Heart right ventricle (tissue), 16 donors: Measurements from ENCODE around the gene KIF26A. TPM values are rescaled to one million over a fixed set of nuclear protein-coding genes. Genes with fewer than 3 reads are reported as not detected.

ENCODE experiments used
- ATAC-seq, 8 donors: fragments of 200-7000 bp; cut with Tn5 transposase; one replicate each; pipeline ENCODE4 v1.9.1; 2020; ENCODE audit warnings: mild to moderate bottlenecking in 8 of 8, moderate library complexity in 8 of 8, moderate number of reproducible peaks in 1 of 8
- DNase-seq, 2 donors: peaks; one replicate each; pipeline ENCODE4 v3.0.0-alpha.2; 2020
- H3K27ac ChIP-seq, 10 donors: fragments of 200-600 bp; sonication (generic) in 2 of 10; one replicate each; pipeline versions ENCODE4 v1.5.0 to v1.8.0; 2020 to 2022; ENCODE audit warnings: mild to moderate bottlenecking in 3 of 10
- H3K27me3 ChIP-seq, 7 donors: fragments of 200-600 bp; one replicate each; pipeline ENCODE4 v1.8.0; 2021 to 2022; ENCODE audit warnings: mild to moderate bottlenecking in 2 of 7
- H3K36me3 ChIP-seq, 9 donors: fragments of 200-600 bp; sonication (generic) in 1 of 9; one replicate each; pipeline versions ENCODE4 v1.5.0 to v1.8.0; 2020 to 2022; ENCODE audit warnings: mild to moderate bottlenecking in 2 of 9
- H3K4me1 ChIP-seq, 9 donors: fragments of 200-600 bp; sonication (generic) in 1 of 9; one replicate each; pipeline versions ENCODE4 v1.5.0 to v1.8.0; 2020 to 2022; ENCODE audit warnings: mild to moderate bottlenecking in 4 of 9
- H3K4me3 ChIP-seq, 10 donors: fragments of 200-600 bp; sonication (generic) in 2 of 10; one replicate each; pipeline versions ENCODE4 v1.5.0 to v1.8.0; 2020 to 2022; ENCODE audit warnings: mild to moderate bottlenecking in 7 of 10, moderate library complexity in 2 of 10
- H3K9me3 ChIP-seq, 11 donors: fragments of 200-600 bp in 10 of 11; sonication (generic) in 2 of 11; one replicate each; pipeline versions ENCODE4 v1.5.0 to v1.8.0; 2013 to 2022; ENCODE audit warnings: mild to moderate bottlenecking in 2 of 11, control low read depth in 1 of 11, moderate library complexity in 1 of 11
- WGBS, 2 donors: extraction: QIAGEN DNeasy Blood & Tissue Kit; methylation state at CpG; one replicate each; pipeline ENCODE4 v1.1.7; 2013; ENCODE audit warnings: inconsistent platforms in 1 of 2; 5-methylcytosine and 5-hydroxymethylcytosine counted together
- intact Hi-C, 10 donors: fragments of 100-400 bp; cut with DNase I; formaldehyde crosslinking; loops; one replicate each; pipeline versions ENCODE4 v1.11.1 to v1.14.2; 2022
- polyA plus RNA-seq, 2 donors: library from polyadenylated mRNA; stranded (reverse); fragments of 200-250 nt; gene quantifications; one replicate each; pipeline ENCODE4 v1.2.3, GENCODE V29; 2013
- total RNA-seq, 10 donors: library from RNA; stranded (reverse); fragmentation: NEBNext Ultra II Directional in 3 of 10; extraction: Animal tissue kit (Norgen Biotek cat#: 25700) in 3 of 10; gene quantifications; one replicate each; pipeline versions ENCODE4 v1.2.1 to v1.2.4, GENCODE V29; 2021 to 2023
- TF ChIP-seq, protein P1 (sequence below), 9 donors: fragments of 200-600 bp; sonication (generic) in 2 of 9; IDR thresholded peaks; one replicate each; pipeline versions ENCODE4 v1.5.0 to v1.8.0; 2021 to 2022; ENCODE audit warnings: antibody characterized with exemption in 9 of 9, mild to moderate bottlenecking in 5 of 9, moderate library complexity in 1 of 9
- donor health status: Arrhythmogenic right ventricular cardiomyopathy.
- donor health status: ischemic (EF 13 %, LVEDD 7.1; RV severe dilation, severe dysfunction).
- donor health status: healthy with polysubstance abuse.
- donor health status: DM: no; HTN: yes; CAD: no.
- donor health status: DM: no; HTN: no; CAD: no.
- donor health status: ischemic (EF 25% LVEDD 6.9; RV normal size, moderate dysfunction).
- donor health status: ischemic (EF 25% LVEDD 5.7; RV mildly dilated, moderate dysfunction).
- donor health status: healthy.
- donor health status: DM: yes; HTN: yes; CAD: no.
- donor health status: Ischemic cardiomyopathy.
- donor health status: ischemic (EF 35%, LVEDD 5.7; RV mildly dilated, moderate dysfunction).
- donor health status: nonischemic (EF 11% LVEDD 7.7; RV severe dilation, severe dysfunction).
- donor health status: DM: yes; HTN: yes; CAD: no.
- donor health status: PGD.
- donor health status: ischemic (EF 29% LVEDD 5.4; RV normal size, mild dysfunction).
- donor health status: nonischemic (EF 23%, LVEDD 6.1; RV moderate dilation, normal function).

KIF26A gene
- total and polyA plus RNA-seq, 12 donors = 4.1 to 12.2 (median 6.6) TPM

DNA sequence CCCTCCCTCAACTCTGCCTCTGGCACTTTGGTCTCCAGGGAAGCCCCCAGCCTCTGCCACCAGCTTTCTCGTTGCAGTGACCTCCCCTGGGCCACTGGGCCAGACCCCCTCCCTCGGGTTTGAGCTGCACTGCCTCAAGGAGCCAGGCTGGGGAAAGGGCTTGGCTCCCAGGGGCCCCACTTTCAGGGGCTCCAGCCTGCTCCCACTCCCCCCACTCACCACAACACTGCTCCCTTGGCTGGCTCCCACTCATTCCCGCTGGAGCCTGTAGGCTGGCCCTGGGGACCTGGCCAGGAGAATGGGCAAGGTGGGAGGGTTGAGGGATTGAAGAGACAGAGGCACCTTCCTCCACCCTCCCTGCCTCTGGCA, 19.3 kb upstream of the KIF26A start:
- 65 to 73% methylated on average over 3 of the region's 3 CpGs for WGBS, 2 donors
- H3K4me3 ChIP-seq = no peak overlapping the region
- peaks cover 21 to 84% (median 65%) of the 10 kb centered on the region in 7 donors for H3K27me3 ChIP-seq
- ATAC-seq = no peak
- intact Hi-C loops = no loop called here
- TF ChIP-seq, protein P1, sequence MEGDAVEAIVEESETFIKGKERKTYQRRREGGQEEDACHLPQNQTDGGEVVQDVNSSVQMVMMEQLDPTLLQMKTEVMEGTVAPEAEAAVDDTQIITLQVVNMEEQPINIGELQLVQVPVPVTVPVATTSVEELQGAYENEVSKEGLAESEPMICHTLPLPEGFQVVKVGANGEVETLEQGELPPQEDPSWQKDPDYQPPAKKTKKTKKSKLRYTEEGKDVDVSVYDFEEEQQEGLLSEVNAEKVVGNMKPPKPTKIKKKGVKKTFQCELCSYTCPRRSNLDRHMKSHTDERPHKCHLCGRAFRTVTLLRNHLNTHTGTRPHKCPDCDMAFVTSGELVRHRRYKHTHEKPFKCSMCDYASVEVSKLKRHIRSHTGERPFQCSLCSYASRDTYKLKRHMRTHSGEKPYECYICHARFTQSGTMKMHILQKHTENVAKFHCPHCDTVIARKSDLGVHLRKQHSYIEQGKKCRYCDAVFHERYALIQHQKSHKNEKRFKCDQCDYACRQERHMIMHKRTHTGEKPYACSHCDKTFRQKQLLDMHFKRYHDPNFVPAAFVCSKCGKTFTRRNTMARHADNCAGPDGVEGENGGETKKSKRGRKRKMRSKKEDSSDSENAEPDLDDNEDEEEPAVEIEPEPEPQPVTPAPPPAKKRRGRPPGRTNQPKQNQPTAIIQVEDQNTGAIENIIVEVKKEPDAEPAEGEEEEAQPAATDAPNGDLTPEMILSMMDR (IDR thresholded peaks at IDR 0.05) = no peak
- H3K27ac ChIP-seq = no peak overlapping the region
- no peak for DNase-seq
- H3K4me1 ChIP-seq = peaks cover 0 to 19% (median 14%) of the 10 kb centered on the region in 9 donors
- H3K9me3 ChIP-seq = peaks cover 0 to 15% (median 7%) of the 10 kb centered on the region in 11 donors
- H3K36me3 ChIP-seq = no peaks in the 10 kb centered on the region

DNA sequence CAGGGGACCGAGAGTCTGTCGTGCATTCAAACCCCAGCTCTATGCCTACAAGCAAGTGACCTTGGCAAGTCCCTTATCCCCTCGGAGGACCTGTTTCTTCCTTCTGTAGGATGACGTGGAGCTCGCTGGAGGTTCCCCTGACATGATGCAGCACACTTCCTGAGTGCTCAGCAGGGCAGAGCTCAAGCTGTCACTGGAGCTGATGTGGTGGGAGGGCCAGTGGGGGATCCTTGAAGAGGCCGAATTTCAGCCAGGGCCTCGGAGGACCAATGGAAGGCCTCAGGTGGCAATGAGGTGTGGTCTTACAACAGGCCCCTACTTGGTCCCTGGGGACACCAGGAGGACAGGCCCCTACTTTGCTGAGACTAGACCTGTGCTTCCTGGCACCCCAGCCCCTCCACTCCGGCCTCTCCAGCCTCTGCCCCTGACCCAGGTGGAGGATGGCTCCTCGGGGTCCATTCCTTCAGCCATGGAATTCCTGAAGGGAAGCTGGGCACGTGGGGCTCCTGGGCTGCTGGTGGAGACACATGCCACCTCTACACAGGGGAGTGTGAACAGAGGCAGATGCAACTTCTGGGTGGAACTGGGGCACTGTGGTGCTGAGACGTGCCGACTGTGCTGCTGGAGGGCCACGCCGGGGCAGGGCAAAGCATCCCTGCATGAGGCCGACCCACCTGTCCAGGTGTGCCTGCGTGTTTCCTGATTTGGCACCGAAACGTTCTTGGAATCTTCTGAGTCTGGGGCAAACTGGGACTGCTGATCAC, 18.7 kb upstream of the KIF26A start:
- 64 to 66% methylated on average over 18 of the region's 18 CpGs for WGBS, 2 donors
- H3K36me3 ChIP-seq = no peaks in the 10 kb centered on the region
- TF ChIP-seq, protein P1 (IDR thresholded peaks at IDR 0.05) = no peak
- intact Hi-C loops = no loop called here
- no peak overlapping the region for H3K4me3 ChIP-seq
- ATAC-seq (no peak), DNase-seq (no peak)
- no peak overlapping the region for H3K27ac ChIP-seq
- H3K27me3 ChIP-seq = peaks cover 21 to 78% (median 62%) of the 10 kb centered on the region in 7 donors
- H3K9me3 ChIP-seq = peaks cover 0 to 21% (median 11%) of the 10 kb centered on the region in 11 donors
- peaks cover 0 to 19% (median 14%) of the 10 kb centered on the region in 9 donors for H3K4me1 ChIP-seq

DNA sequence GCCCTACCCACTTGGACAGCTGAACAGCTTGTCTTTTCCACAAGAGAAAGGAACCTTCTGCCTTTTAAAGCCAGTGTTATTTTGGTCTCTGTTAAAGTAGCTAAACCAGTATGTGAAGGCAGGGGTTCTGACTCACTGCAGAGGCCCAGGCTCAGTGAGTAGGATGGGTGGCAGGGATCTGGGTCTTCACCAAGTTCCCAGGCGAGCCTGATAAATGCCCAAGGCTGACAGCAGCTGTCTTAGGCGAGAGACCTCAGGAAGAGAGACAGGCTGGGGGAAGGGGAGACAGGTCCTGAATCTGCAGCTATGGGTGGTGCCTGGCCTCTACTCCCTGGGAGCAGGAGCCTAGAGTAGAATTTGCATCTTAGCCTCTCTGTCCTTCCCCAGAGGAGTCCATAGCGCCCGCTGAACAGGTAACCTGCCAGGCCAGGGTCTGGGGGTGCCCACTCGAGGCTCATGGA, 18.1 kb upstream of the KIF26A start:
- H3K27ac ChIP-seq = no peak overlapping the region
- no peak overlapping the region for H3K4me3 ChIP-seq
- H3K9me3 ChIP-seq = peaks cover 0 to 27% (median 17%) of the 10 kb centered on the region in 11 donors
- intact Hi-C loops = no loop called here
- DNase-seq = no peak
- TF ChIP-seq, protein P1 (IDR thresholded peaks at IDR 0.05) = no peak
- peaks cover 0 to 19% (median 14%) of the 10 kb centered on the region in 9 donors for H3K4me1 ChIP-seq
- H3K27me3 ChIP-seq = peaks cover 21 to 77% (median 55%) of the 10 kb centered on the region in 7 donors
- ATAC-seq = no peak
- 82 to 83% methylated on average over 5 of the region's 5 CpGs for WGBS, 2 donors
- no peaks in the 10 kb centered on the region for H3K36me3 ChIP-seq

DNA sequence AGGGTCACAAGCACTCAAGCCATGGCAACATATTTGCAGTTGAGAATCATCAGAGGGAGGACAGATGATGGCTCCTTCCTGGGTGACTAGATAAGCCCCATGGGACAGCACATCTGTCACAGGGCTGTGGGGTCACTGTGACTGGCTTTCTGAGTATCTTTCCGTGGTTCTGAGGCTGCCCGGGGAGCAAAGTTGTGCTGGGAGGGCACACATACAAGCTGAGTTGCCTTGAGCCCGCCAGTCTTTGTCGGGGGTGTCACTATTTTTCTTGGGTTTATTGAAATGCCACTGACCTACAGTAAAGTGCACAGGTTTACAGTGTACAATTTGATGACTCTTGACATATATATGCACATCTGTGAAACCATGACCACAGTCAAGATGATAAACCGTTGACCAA, 17.2 kb upstream of the KIF26A start:
- H3K4me1 ChIP-seq = peaks cover 0 to 18% (median 14%) of the 10 kb centered on the region in 9 donors
- no peak overlapping the region for H3K27ac ChIP-seq
- DNase-seq (no peak), ATAC-seq (no peak)
- H3K4me3 ChIP-seq = no peak overlapping the region
- TF ChIP-seq, protein P1 (IDR thresholded peaks at IDR 0.05) = no peak
- H3K27me3 ChIP-seq = peaks cover 18 to 72% (median 47%) of the 10 kb centered on the region in 7 donors
- H3K9me3 ChIP-seq = peaks cover 0 to 31% (median 21%) of the 10 kb centered on the region in 11 donors
- intact Hi-C loops = no loop called here
- WGBS, 2 donors = 81 to 83% methylated on average over 5 of the region's 5 CpGs
- no peaks in the 10 kb centered on the region for H3K36me3 ChIP-seq
